A673 (cell line): Measurements from ENCODE around the gene GPR142. TPM values are rescaled to one million over a fixed set of nuclear protein-coding genes. Genes with fewer than 3 reads are reported as not detected.

ENCODE experiments used
- BruUV-seq: library from RNA; stranded (reverse); fragments of 400-500 nt; replicated peaks from 2 replicates; lab custom pipeline; 2021; lab: Mats Ljungman, UMichigan
- CTCF ChIA-PET: fragments of 300-600 bp; sonication (Branson Sonifier 250); formaldehyde crosslinking; loops from one replicate; lab custom pipeline; 2022; ENCODE audit warnings: antibody characterized with exemption; lab: Charles Lee
- POLR2A ChIA-PET: fragments of 300-600 bp; sonication (Branson Sonifier 250); formaldehyde crosslinking; loops from one replicate; lab custom pipeline; 2022; ENCODE audit warnings: antibody characterized with exemption; ENCODE audit not compliant: low non-redundant PET; lab: Charles Lee
- DNase-seq: peaks from one replicate; pipeline ENCODE4 v3.0.0-alpha.2; 2015; ENCODE audit warnings: low spot score
- H3K27ac ChIP-seq: fragments of 200-600 bp; sonication (generic); 2 replicates; pipeline ENCODE4 v1.5.1; 2016; ENCODE audit warnings: mixed run types, low read depth, mild to moderate bottlenecking, mixed read lengths, antibody characterized with exemption, low read length; ENCODE audit not compliant: poor library complexity, severe bottlenecking
- H3K27me3 ChIP-seq: fragments of 200-600 bp; sonication (generic); replicated peaks from 2 replicates; pipeline ENCODE4 v1.6.1; 2017; ENCODE audit warnings: mixed run types, low read depth, mild to moderate bottlenecking, mixed read lengths, antibody characterized with exemption, low read length; ENCODE audit not compliant: insufficient read depth, poor library complexity
- H3K36me3 ChIP-seq: fragments of 200-600 bp; sonication (generic); 2 replicates; pipeline ENCODE4 v1.6.1; 2016; ENCODE audit warnings: mixed run types, mild to moderate bottlenecking, mixed read lengths, antibody characterized with exemption, low read length; ENCODE audit not compliant: insufficient read depth, poor library complexity, severe bottlenecking
- H3K4me1 ChIP-seq: fragments of 200-600 bp; sonication (generic); 2 replicates; pipeline ENCODE4 v1.6.1; 2017; ENCODE audit warnings: mixed run types, mild to moderate bottlenecking, mixed read lengths, antibody characterized with exemption, low read length; ENCODE audit not compliant: insufficient read depth, poor library complexity, severe bottlenecking
- H3K4me3 ChIP-seq: fragments of 200-600 bp; sonication (generic); 2 replicates; pipeline ENCODE4 v1.5.1; 2016; ENCODE audit warnings: low read depth, mixed run types, mild to moderate bottlenecking, mixed read lengths, low read length; ENCODE audit not compliant: poor library complexity, severe bottlenecking
- H3K9me3 ChIP-seq: fragments of 200-600 bp; sonication (generic); 2 replicates; pipeline ENCODE4 v1.6.1; 2016; ENCODE audit warnings: mixed run types, low read depth, mild to moderate bottlenecking, mixed read lengths, antibody characterized with exemption, low read length; ENCODE audit not compliant: poor library complexity, severe bottlenecking
- EZH2 ChIP-seq: fragments of 200-600 bp; sonication (generic); IDR thresholded peaks from 2 replicates; pipeline ENCODE4 v1.6.1; 2017; ENCODE audit warnings: borderline replicate concordance, low read depth, mild to moderate bottlenecking, mixed read lengths, antibody characterized with exemption, low read length; ENCODE audit not compliant: poor library complexity, severe bottlenecking
- intact Hi-C: fragments of 100-400 bp; cut with micrococcal nuclease; formaldehyde crosslinking; loops from one replicate; pipeline ENCODE4 v1.10.0; 2022; ENCODE audit not compliant: unreplicated experiment
- total RNA-seq: library from RNA; stranded (reverse); gene quantifications from 2 replicates; pipeline ENCODE4 v1.2.3, GENCODE V29; 2021
- TF ChIP-seq, protein P1 (sequence below): fragments of 300-800, 200-600 bp; sonication (generic); conservative IDR thresholded peaks from 2 replicates; pipeline ENCODE4 v1.5.1; 2017; ENCODE audit warnings: low read depth, mild to moderate bottlenecking, antibody characterized with exemption, low read length, moderate library complexity, mixed read lengths

Gene GPR142
- total RNA-seq, 1 experiment from 2014 or later: 0.24 TPM

DNA sequence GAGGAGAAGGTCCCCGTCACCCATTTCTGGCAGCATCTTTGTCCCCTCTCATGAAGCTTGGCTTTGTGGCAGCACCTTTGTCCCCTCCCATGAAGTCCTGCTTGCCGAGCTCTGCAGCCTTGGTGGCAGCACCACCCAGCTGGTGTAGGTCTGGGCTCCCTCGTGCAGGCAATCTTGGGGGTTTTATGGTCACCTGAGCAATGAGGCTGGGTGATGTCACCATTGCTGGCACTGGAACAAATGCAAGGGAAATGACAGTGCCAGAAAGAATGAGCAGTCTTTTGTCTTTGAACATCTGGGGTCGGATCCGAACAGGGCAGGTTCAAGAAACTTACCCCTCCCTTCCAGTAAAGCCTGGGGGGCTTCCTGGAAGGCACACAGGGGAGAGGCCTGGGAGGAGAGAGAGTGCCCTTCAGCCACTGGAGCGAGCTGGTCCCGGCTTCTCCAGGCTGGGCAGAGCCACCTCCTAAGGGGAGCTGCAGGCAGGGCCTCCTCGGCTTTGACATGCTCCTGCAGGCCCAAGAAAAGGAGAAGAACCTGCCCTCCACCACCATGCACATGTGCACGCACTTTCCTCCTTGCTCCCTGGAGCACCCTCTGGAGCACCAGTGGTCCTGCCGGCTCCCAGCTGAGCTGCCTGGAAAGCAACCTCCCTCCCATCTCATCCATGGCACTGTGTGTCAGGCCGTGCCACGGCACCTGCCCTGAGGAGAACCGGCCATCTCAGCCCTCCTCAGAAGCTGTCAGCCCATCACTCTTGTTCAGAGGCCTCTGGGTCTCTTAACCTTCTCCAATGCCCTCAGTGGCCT lies 21.7 kb upstream of the GPR142 start:
- ChIA-PET POLR2A (no interaction called here), CTCF (interaction anchor here (0.7 kb wide), 1 partner anchor 46 kb away, joined by 3 read pairs; no protein-coding TSS in a partner anchor)
- H3K36me3 ChIP-seq: no peaks in the 10 kb centered on the region
- H3K9me3 ChIP-seq: no peaks in the 10 kb centered on the region
- H3K4me3 ChIP-seq: no peak overlapping the region
- no peaks in the 10 kb centered on the region for H3K4me1 ChIP-seq
- H3K27me3 ChIP-seq: peaks cover 26% of the 10 kb centered on the region
- no TSS peak for BruUV-seq
- no peak overlapping the region for H3K27ac ChIP-seq
- no peak for TF ChIP-seq EZH2
- TF ChIP-seq, protein P1, sequence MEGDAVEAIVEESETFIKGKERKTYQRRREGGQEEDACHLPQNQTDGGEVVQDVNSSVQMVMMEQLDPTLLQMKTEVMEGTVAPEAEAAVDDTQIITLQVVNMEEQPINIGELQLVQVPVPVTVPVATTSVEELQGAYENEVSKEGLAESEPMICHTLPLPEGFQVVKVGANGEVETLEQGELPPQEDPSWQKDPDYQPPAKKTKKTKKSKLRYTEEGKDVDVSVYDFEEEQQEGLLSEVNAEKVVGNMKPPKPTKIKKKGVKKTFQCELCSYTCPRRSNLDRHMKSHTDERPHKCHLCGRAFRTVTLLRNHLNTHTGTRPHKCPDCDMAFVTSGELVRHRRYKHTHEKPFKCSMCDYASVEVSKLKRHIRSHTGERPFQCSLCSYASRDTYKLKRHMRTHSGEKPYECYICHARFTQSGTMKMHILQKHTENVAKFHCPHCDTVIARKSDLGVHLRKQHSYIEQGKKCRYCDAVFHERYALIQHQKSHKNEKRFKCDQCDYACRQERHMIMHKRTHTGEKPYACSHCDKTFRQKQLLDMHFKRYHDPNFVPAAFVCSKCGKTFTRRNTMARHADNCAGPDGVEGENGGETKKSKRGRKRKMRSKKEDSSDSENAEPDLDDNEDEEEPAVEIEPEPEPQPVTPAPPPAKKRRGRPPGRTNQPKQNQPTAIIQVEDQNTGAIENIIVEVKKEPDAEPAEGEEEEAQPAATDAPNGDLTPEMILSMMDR: no peak
- intact Hi-C loops: no loop called here
- DNase-seq: no peak

DNA sequence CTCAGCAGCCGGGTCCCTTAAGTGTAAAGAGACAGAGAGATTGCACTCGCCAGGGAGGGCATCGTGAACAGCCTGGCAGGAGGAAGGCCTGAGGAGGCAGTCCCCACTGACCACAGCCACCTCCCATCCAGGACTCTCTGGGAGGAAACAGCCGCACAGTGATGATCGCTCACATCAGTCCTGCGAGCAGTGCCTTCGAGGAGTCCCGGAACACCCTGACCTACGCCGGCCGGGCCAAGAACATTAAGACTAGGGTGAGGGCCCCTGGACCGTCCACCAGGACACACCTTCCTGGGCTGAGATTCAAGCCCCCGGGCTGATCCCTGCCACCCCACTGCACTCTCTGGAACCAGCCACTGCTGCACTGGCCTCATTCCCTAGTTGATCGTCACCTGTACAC lies 19.7 kb upstream of the GPR142 start:
- BruUV-seq: no TSS peak
- Histone ChIP-seq H3K27me3 (peaks cover 46% of the 10 kb centered on the region), H3K36me3 (no peaks in the 10 kb centered on the region), H3K4me1 (no peaks in the 10 kb centered on the region), H3K4me3 (no peak overlapping the region), H3K9me3 (no peaks in the 10 kb centered on the region), H3K27ac (no peak overlapping the region)
- ChIA-PET CTCF (no interaction called here), POLR2A (no interaction called here)
- no peak for DNase-seq
- intact Hi-C loops: no loop called here
- TF ChIP-seq, protein P1: no peak
- TF ChIP-seq EZH2: no peak

DNA sequence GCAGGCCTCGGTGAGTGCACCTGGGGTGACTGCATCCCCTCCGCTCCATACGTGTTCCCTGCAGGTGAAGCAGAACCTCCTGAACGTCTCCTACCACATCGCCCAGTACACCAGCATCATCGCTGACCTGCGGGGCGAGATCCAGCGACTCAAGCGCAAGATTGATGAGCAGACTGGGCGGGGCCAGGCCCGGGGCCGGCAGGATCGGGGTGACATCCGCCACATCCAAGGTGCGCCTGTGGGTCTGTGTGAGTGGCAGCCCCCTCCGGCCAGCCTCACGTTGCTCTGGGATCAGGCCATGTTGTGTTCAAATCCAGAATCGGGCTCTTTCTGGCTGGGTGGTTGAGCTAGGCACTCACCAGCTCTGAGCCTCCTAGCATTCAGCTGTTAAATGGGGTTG lies 18.2 kb upstream of the GPR142 start:
- H3K4me1 ChIP-seq: no peaks in the 10 kb centered on the region

More for the DNA sequence above, 18.2 kb upstream of the GPR142 start:
- POLR2A ChIA-PET: no interaction called here
- Histone ChIP-seq H3K4me3 (no peak overlapping the region), H3K9me3 (no peaks in the 10 kb centered on the region), H3K27ac (no peak overlapping the region), H3K27me3 (peaks cover 59% of the 10 kb centered on the region), H3K36me3 (no peaks in the 10 kb centered on the region)
- no peak for TF ChIP-seq EZH2
- TF ChIP-seq, protein P1: no peak
- CTCF ChIA-PET: no interaction called here
- BruUV-seq: no TSS peak
- intact Hi-C loops: no loop called here
- DNase-seq: no peak
